ENCODE measurements around the gene ACP4.
"Not testable (repeated sequence)": the region's sequence is repeated elsewhere in the genome, so short reads cannot be mapped to it uniquely, and the experiment has no call there.

Gene ACP4

DNA sequence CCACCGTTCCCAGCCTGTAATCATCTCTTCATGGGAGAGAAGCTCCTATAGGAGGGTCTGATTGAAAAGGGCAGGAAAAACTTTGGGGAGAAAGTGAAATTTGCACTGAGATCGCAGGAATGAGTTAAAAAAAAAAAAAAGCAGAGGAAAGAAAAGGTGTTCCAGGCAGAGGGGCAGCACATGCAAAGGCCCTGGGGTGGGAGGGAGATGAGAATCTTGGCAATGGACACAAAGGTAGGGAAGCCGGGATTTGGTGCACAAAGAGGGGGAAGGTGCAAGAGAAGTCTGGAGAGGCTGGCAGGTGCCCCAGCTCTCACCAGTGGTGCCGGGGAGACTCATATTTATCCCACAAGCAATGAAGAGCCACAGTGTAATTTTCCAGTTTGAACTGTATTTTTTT, 36.3 kb upstream of the ACP4 start:
- H3K4me3 ChIP-seq, result no peak overlapping the region
- no peak for DNase-seq (ENCODE audit: low spot score)
- H3K27ac ChIP-seq, result no peak overlapping the region
- TF ChIP-seq, protein P1, sequence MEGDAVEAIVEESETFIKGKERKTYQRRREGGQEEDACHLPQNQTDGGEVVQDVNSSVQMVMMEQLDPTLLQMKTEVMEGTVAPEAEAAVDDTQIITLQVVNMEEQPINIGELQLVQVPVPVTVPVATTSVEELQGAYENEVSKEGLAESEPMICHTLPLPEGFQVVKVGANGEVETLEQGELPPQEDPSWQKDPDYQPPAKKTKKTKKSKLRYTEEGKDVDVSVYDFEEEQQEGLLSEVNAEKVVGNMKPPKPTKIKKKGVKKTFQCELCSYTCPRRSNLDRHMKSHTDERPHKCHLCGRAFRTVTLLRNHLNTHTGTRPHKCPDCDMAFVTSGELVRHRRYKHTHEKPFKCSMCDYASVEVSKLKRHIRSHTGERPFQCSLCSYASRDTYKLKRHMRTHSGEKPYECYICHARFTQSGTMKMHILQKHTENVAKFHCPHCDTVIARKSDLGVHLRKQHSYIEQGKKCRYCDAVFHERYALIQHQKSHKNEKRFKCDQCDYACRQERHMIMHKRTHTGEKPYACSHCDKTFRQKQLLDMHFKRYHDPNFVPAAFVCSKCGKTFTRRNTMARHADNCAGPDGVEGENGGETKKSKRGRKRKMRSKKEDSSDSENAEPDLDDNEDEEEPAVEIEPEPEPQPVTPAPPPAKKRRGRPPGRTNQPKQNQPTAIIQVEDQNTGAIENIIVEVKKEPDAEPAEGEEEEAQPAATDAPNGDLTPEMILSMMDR (IDR thresholded peaks at IDR 0.05), result no peak

DNA sequence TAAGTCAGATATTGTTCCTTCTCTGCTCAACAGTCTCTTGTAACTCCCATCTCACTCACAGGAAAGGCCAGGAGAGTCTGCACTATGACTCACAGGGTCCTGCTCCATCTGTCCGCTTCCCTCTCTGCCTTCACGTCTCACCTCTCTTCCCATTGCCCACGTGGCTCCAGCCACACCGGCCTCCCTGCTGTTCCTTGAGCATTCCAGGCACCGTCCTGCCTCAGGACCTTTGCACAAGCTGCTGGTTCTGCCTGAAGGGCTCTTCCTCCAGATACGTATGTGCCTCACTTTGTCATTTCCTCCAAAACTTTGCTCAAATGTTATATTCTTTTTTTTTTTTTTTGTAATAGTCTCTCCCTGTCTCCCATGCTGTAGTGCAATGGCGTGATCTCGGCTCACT, 34.0 kb upstream of the ACP4 start:
- not testable (repeated sequence) for DNase-seq (ENCODE audit: low spot score); H3K4me3 ChIP-seq

DNA sequence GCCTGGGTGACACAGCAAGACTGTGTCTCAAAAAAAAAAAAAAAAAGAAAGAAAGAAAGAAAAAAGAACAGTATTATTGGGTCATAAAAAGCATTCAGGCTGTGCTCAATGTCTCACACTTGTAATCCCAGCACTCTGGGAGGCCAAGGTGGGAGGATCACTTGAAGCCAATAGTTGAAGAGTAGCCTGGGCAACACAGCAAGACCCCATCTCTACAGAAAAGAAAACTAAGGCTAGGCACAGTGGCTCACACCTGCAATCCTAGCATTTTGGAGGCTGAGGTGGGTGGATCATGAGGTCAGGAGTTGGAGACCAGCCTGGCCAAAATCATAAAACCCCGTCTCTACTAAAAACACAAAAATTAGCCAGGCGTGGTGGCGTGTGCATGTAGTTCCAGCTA, 32.6 kb upstream of the ACP4 start:
- not testable (repeated sequence) for H3K4me3 ChIP-seq; H3K27ac ChIP-seq; DNase-seq (ENCODE audit: low spot score)

More for the DNA sequence above, 34.0 kb upstream of the ACP4 start:
- not testable (repeated sequence) for H3K27ac ChIP-seq

DNA sequence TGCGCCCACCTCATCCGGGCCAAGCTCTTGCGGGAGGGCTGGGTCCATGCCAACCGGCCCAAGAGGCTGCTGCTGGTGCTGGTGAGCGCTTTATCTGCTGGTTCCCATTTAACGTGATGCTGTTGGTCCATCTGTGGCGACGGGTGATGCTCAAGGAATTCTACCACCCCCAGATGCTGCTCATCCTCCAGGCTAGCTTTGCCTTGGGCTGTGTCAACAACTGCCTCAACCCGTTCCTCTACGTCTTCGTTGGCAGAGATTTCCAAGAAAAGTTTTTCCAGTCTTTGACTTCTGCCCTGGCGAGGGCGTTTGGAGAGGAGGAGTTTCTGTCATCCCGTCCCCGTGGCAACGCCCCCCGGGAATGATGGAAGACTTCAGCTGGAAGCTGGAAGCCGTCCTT, 31.1 kb upstream of the ACP4 start:
- DNase-seq (ENCODE audit: low spot score); H3K27ac ChIP-seq; H3K4me3 ChIP-seq: not testable (repeated sequence)

DNA sequence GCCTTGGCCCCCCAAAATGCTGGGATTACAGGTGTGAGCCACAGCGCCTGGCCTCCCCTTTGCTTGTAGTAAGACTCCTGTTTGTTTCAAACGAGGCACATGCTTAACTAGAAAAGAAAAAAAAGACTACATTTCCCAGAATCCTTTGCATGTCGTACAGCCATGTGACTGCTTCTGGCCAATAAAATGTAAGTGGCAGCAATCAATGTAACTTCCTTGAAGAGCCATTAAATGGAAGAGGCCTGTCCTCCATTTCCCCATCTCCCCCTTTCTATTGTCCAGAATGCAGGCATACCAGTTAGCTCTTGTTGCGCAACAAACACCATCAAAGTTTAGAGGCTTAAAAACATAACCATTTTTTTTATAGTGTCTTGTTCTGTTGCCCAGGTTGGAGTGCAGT, 30.3 kb upstream of the ACP4 start:
- no peak overlapping the region for H3K27ac ChIP-seq
- no peak for DNase-seq (ENCODE audit: low spot score)
- TF ChIP-seq, protein P1 (IDR thresholded peaks at IDR 0.05), result no peak
- H3K4me3 ChIP-seq, result no peak overlapping the region

DNA sequence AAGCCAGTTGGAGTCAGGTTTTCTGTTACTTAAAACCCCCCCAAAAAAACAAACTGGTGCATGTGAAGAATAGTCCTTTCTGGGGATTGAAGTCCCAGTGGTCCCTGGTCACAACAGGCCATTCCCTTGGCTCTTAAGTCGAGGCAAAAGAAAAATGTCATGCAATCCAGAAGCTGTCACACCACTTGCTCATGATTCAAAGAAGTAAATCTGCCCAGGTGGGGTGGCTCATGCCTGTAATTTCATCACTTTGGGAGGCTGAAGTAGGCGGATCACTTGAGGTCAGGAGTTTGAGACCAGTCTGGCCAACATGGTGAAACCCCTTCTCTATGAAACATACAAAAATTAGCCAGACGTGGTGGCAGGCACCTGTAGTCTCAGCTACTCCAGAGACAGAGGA, 28.7 kb upstream of the ACP4 start:
- not testable (repeated sequence) for H3K27ac ChIP-seq; H3K4me3 ChIP-seq; DNase-seq (ENCODE audit: low spot score)

DNA sequence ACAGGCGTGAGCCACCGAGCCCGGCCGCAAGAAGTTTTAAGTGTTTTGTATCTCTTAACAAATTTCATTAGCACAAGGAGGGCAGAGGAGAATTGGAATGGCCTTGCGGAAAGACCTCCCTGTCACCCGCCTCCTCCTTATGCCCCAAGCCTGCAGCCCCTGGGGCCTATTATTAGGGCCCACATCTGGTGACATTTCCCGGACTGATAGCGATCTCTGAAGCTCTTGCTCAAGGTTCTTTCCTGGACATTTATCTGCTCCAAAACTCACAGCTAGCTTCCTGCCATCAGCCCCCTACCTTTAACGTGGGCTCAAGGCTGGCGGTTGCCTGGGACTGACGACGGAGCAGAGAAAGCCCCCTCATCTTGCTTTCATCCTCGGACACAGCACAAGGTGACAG, 26.7 kb upstream of the ACP4 start:
- not testable (repeated sequence) for H3K4me3 ChIP-seq; H3K27ac ChIP-seq; DNase-seq (ENCODE audit: low spot score)

DNA sequence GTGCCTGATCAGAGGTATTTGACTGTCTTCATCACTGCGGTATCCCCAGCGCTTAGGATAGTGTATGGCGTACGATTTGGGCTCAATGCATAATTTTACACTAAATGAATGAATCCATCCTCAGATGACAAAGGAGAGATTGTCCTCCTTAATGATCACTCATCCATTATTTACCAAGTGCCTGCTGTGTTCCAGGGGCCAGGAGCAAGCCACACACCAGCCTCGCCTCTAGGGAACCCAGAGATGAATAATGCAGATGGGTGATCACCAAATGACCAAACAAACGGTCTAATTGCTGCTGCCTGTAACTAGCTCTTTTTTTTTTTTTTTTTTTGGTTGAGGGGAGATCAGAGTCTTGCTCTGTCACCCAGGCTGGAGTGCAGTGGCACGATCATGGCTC, 25.8 kb upstream of the ACP4 start:
- Histone ChIP-seq H3K27ac (no peak overlapping the region), H3K4me3 (no peak overlapping the region)
- no peak for DNase-seq (ENCODE audit: low spot score)
- TF ChIP-seq, protein P1 (IDR thresholded peaks at IDR 0.05), result no peak

DNA sequence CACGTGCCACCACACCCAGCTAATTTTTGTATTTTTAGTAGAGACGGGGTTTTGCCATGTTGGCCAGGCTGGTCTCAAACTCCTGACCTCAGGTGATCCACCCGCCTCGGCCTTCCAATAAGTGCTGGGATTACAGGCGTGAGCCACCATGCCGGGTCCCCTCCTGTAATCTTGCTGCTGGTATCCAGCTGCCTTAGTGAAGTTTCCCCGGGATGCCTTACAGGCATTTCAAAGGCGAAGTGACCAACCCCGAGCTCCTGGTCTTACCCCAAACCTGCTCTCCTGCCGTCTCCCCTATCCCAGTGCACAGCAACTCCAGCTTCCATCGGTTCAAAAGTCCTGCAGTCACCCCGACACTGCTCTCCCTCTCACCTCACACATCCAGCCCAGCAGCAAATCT, 23.5 kb upstream of the ACP4 start:
- H3K4me3 ChIP-seq; H3K27ac ChIP-seq; DNase-seq (ENCODE audit: low spot score): not testable (repeated sequence)

DNA sequence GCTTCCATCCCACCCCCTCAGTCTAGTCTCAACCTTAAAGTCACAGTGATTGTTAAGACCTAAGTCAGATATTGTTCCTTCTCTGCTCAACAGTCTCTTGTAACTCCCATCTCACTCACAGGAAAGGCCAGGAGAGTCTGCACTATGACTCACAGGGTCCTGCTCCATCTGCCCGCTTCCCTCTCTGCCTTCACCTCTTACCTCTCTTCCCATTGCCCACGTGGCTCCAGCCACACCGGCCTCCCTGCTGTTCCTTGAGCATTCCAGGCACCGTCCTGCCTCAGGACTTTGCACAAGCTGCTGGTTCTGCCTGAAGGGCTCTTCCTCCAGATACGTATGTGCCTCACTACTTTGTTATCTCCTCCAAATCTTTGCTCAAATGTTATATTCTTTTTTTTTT, 23.0 kb upstream of the ACP4 start:
- H3K27ac ChIP-seq; DNase-seq (ENCODE audit: low spot score); H3K4me3 ChIP-seq: not testable (repeated sequence)

DNA sequence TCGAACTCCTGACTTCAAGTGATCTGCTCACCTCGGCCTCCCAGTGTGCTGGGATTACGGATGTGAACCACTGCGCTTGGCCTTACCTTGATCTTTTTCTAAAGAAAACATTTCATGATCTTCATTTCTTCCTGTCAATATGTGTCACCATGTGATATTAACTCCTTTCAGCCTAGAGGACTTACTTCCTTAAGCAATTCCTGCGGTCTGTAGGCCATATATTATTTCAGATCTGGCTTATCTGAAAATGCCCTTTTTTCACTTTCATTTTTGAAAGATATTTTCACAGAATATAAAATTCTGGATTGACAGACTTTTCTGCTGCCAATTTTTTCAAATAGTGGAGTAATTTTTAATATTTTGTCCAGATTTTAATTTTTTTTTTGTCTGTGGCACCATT, 21.9 kb upstream of the ACP4 start:
- no peak overlapping the region for H3K4me3 ChIP-seq
- no peak overlapping the region for H3K27ac ChIP-seq
- DNase-seq (ENCODE audit: low spot score), result no peak
- TF ChIP-seq, protein P1 (IDR thresholded peaks at IDR 0.05), result no peak

DNA sequence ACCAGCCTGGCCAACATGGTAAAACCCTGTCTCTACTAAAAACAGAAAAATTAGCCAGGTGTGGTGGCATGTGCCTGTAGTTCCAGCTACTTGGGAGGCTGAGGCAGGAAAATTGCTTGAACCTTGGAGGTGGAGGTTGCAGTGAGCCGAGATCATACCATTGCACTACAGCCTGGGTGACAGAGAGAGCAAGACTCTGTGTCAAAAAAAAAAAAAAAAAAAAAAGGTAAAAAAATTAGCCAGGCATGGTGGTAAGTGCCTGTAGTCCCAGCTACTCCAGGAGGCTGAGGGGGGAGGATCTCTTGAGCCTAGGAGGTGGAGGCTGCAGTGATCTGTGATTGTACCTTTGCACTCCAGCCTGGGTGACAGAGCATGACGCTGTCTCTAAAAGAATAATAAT, 20.1 kb upstream of the ACP4 start, which contains the start of gene GPR32:
GPR32 (plus strand) TSS at position 301 of the 400 bp plus-strand sequence. CDS start 137 bp downstream, outside the sequence.
- H3K27ac ChIP-seq; DNase-seq (ENCODE audit: low spot score); H3K4me3 ChIP-seq: not testable (repeated sequence)

All from coronary artery (tissue), 2 donors.